SK-N-MC (cell line): ENCODE measurements around the gene RALGAPA1.

Experiments
- DNase-seq: peaks from one replicate; pipeline ENCODE4 v3.0.0-alpha.2; 2011; ENCODE audit warnings: low read depth, low spot score
- H3K27ac ChIP-seq: fragments of 200-600 bp; sonication (generic); 2 replicates; pipeline ENCODE4 v1.5.1; 2016; ENCODE audit warnings: mixed run types
- H3K36me3 ChIP-seq: fragments of 200-600 bp; sonication (generic); 2 replicates; pipeline ENCODE4 v1.6.1; 2017; ENCODE audit warnings: antibody characterized with exemption, low read length, mixed read lengths; ENCODE audit not compliant: insufficient read depth
- H3K4me3 ChIP-seq: fragments of 200-600 bp; sonication (generic); 2 replicates; pipeline ENCODE4 v1.5.1; 2016
- H3K9ac ChIP-seq: fragments of 200-600 bp; sonication (generic); 2 replicates; pipeline ENCODE4 v1.8.0; 2017; ENCODE audit warnings: mixed run types, mixed read lengths; ENCODE audit not compliant: insufficient read length
- H3K9me3 ChIP-seq: fragments of 200-600 bp; sonication (generic); 2 replicates; pipeline ENCODE4 v1.6.1; 2017; ENCODE audit warnings: low read depth, mild to moderate bottlenecking, antibody characterized with exemption, low read length, moderate library complexity, mixed read lengths
- EZH2 ChIP-seq: fragments of 200-600 bp; sonication (generic); IDR thresholded peaks from one replicate; pipeline ENCODE4 v1.6.1; 2017; ENCODE audit warnings: antibody characterized with exemption
- FOXP2 ChIP-seq: optimal IDR thresholded peaks from 2 replicates; pipeline ENCODE3; 2011; ENCODE audit warnings: mild to moderate bottlenecking, moderate library complexity; ENCODE audit not compliant: insufficient read depth; ENCODE audit errors: extremely low read length, control extremely low read depth
- POLR2AphosphoS5 ChIP-seq: IDR thresholded peaks from 2 replicates; pipeline ENCODE4 v1.6.1; 2012; ENCODE audit warnings: mild to moderate bottlenecking, low read depth, low read length, borderline replicate concordance

Gene RALGAPA1

DNA sequence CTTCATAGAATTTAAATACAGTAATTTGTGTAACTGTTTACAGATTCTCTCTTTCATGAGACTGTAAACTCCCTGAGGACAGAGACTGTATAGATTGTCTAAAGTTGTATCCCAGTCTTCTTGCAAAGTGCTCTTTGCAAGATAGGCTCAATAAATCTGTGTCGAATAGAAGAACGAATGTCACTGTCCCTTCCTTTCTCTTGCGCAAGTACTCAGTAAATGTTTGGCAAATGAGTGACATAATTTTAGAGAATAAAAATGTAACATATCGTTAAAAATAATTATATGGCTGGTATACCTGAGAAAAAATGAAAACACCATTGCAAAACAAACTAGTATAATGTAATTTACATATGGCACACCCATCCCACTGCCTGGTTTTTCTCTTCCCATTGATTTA is 1.9 kb upstream of the RALGAPA1 start:
- DNase-seq, result no peak
- no peak overlapping the region for H3K4me3 ChIP-seq
- 0 out of 2 replicates have a peak, but pooled peaks cover 2% of the 10 kb centered on the region for H3K9me3 ChIP-seq
- H3K27ac ChIP-seq, result no peak overlapping the region
- no peaks in the 10 kb centered on the region for H3K36me3 ChIP-seq
- TF ChIP-seq EZH2, result no peak
- H3K9ac ChIP-seq, result no peak overlapping the region

DNA sequence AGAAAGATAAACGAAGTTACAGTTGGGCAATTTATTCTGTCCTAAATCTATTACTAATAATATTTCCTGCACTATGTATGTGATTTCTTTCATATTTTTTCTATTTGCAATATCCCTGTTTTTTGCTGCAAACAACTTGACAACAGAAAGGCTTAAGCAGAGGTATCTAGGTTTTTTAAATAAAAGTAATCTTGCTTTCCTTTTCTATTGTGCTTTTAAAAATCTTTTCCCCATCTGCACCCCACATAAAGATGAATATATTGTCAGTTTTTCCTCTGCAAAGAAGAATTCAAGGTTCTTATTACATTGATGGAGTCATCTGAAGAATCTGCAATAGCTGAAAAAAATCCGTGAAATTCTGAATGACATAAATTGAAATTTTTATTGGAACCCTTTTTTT is 502 bp upstream of the RALGAPA1 start:
- TF ChIP-seq POLR2AphosphoS5 (no peak), FOXP2 (no peak), EZH2 (no peak)
- no peaks in the 10 kb centered on the region for H3K36me3 ChIP-seq
- no peak overlapping the region for H3K27ac ChIP-seq
- peak overlapping the region; percentile 79 for H3K4me3 ChIP-seq
- 0 out of 2 replicates have a peak, but pooled peaks cover 2% of the 10 kb centered on the region for H3K9me3 ChIP-seq
- DNase-seq, result no peak
- no peak overlapping the region for H3K9ac ChIP-seq

- no peak for DNase-seq
- Histone ChIP-seq H3K9me3 (0 out of 2 replicates have a peak, but pooled peaks cover 2% of the 10 kb centered on the region), H3K36me3 (no peaks in the 10 kb centered on the region), H3K9ac (peak overlapping the region; percentile 83), H3K4me3 (peak overlapping the region; percentile 79), H3K27ac (no peak overlapping the region)
- TF ChIP-seq EZH2 (no peak), POLR2AphosphoS5 (no peak), FOXP2 (no peak)
Observed at GRCh38 chr14:35808076-35808637, 938 bp downstream of the RALGAPA1 start.

- DNase-seq, result no peak
- H3K9ac ChIP-seq, result peak overlapping the region; percentile 53
- H3K27ac ChIP-seq, result no peak overlapping the region; the same call in 1 of the 2 replicates
- no peaks in the 10 kb centered on the region for H3K36me3 ChIP-seq
- 0 out of 2 replicates have a peak, but pooled peaks cover 1% of the 10 kb centered on the region for H3K9me3 ChIP-seq
- TF ChIP-seq POLR2AphosphoS5 (no peak), EZH2 (no peak)
- peak overlapping the region; percentile 79 for H3K4me3 ChIP-seq
Observed at GRCh38 chr14:35807131-35807961, 1.7 kb downstream of the RALGAPA1 start.

DNA sequence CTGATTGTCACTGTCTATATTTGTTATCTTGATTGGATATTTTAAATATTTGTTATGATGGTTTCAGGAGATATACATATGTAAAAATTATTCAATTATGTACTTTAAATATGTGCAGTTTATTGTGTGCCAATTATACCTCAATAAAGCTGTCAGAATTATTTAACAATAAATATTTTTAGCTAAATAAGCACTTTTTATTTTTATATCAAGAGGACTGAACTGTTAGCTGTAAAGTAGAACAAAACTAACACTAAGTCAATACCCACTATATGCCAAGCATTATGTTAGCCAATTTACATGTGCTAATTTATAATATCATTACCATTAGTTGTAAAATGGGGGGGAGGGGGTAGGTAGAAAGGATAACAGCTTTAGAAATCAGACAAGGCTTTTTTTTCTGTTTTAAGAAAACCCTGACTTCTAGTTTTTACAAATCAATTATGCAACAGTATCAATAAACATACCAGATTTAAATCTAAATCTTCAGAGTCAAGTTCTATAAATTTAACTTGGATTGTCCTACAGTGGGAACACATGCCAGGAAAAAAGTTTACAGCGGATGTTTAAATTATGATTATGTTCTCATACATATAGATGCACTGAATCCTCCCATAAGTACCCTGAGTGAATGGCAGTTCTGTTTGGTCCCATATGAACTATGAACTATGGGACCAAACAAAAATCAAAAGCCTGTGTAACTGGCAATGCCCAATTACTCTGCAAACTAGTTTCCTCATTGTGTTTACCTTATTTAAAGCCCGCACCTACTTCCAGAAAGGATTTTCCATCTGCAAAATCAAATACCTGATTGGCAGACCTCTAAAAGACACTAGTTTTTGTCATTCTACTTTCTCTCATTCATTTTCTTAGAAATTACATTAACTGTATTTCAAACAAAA is 2.8 kb downstream of the RALGAPA1 start:
- H3K9me3 ChIP-seq, result no peaks in the 10 kb centered on the region
- H3K4me3 ChIP-seq, result peak overlapping the region; percentile 8; the same call in 1 of the 2 replicates
- DNase-seq, result no peak
- no peak overlapping the region for H3K9ac ChIP-seq
- H3K36me3 ChIP-seq, result no peaks in the 10 kb centered on the region
- no peak overlapping the region; the same call in 1 of the 2 replicates for H3K27ac ChIP-seq
- no peak for TF ChIP-seq POLR2AphosphoS5
- no peak for TF ChIP-seq FOXP2

DNA sequence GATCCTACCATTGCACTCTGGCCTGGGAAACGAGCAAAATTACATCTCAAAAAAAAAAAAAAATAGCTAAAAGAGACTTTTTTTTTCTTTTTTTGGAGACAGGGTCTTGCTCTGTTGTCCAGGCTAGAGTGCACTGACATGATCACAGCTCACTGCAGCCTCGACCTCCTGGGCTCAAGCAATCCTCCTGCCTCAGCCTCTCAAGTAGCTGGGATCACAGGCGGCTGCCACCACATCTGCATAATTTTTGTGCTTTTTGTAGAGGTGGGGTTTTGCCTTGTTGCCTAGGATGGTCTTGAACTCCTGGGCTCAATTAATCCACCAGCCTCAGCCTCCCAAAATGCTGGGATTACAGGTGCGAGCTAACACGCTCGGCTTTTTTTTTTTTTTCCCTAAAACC is 11.3 kb downstream of the RALGAPA1 start:
- TF ChIP-seq EZH2 (no peak), FOXP2 (no peak), POLR2AphosphoS5 (no peak)
- H3K36me3 ChIP-seq, result no peaks in the 10 kb centered on the region
- no peaks in the 10 kb centered on the region for H3K9me3 ChIP-seq
- no peak for DNase-seq
- H3K9ac ChIP-seq, result no peak overlapping the region
- H3K27ac ChIP-seq, result no peak overlapping the region
- no peak overlapping the region for H3K4me3 ChIP-seq

GRCh38 chr14:35789651-35790050 is 19.4 kb downstream of the RALGAPA1 start:
- Histone ChIP-seq H3K27ac (no peak overlapping the region), H3K4me3 (no peak overlapping the region), H3K9ac (no peak overlapping the region), H3K9me3 (no peaks in the 10 kb centered on the region), H3K36me3 (no peaks in the 10 kb centered on the region)
- no peak for TF ChIP-seq POLR2AphosphoS5
- no peak for TF ChIP-seq FOXP2
- TF ChIP-seq EZH2, result no peak
- no peak for DNase-seq

DNA sequence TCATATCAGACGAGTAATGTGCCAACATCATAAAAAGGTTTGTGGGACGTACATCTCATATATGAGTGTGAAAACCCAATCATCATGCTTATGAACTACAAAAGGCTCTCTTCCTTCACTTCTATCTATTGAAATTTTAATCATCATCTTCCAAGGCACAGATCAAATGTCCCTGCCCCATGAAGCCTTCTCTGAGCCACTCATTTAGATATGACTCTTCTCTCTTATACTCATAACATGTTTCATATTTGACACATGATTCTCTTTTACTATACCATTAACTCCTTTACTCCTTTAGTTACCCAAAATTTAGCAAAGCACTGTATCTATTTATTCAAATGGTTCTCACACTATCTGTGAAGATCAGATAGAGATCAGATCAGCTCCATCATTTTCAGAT is 22.2 kb downstream of the RALGAPA1 start:
- Histone ChIP-seq H3K9me3 (no peaks in the 10 kb centered on the region; the same call in 1 of the 2 replicates), H3K27ac (no peak overlapping the region), H3K36me3 (no peaks in the 10 kb centered on the region), H3K9ac (no peak overlapping the region), H3K4me3 (no peak overlapping the region)
- DNase-seq, result no peak
- no peak for TF ChIP-seq EZH2
- no peak for TF ChIP-seq FOXP2
- no peak for TF ChIP-seq POLR2AphosphoS5

GRCh38 chr14:35783699-35784098 is 25.4 kb downstream of the RALGAPA1 start:
- no peak overlapping the region for H3K9ac ChIP-seq
- TF ChIP-seq EZH2, result no peak
- no peak for TF ChIP-seq POLR2AphosphoS5
- TF ChIP-seq FOXP2, result no peak
- no peak overlapping the region for H3K27ac ChIP-seq
- no peaks in the 10 kb centered on the region for H3K36me3 ChIP-seq
- no peak overlapping the region for H3K4me3 ChIP-seq
- peaks cover 4% of the 10 kb centered on the region; the same call in 1 of the 2 replicates for H3K9me3 ChIP-seq
- no peak for DNase-seq
